ACC112 (cell line): ENCODE data around the gene RPAIN.

Source experiments
- H2AFZ ChIP-seq: fragments of 200-600 bp; sonication (generic); one replicate; pipeline ENCODE4 v1.6.0; 2017; ENCODE audit warnings: antibody characterized with exemption, low read length; ENCODE audit not compliant: unreplicated experiment
- H3K27ac ChIP-seq: fragments of 200-600 bp; sonication (generic); 2 replicates; pipeline ENCODE4 v1.5.1; 2014; ENCODE audit warnings: low read depth, mild to moderate bottlenecking, antibody characterized with exemption, low read length, moderate library complexity
- H3K27me3 ChIP-seq: fragments of 200-600 bp; sonication (generic); 2 replicates; pipeline ENCODE4 v1.6.1; 2014; ENCODE audit warnings: mild to moderate bottlenecking, antibody characterized with exemption, low read length, moderate library complexity, mixed read lengths; ENCODE audit not compliant: insufficient read depth
- H3K36me3 ChIP-seq: fragments of 200-600 bp; sonication (generic); 2 replicates; pipeline ENCODE4 v1.6.1; 2016; ENCODE audit warnings: mild to moderate bottlenecking, antibody characterized with exemption, low read length, moderate library complexity, mixed read lengths; ENCODE audit not compliant: insufficient read depth
- H3K4me1 ChIP-seq: fragments of 200-600 bp; sonication (generic); one replicate; pipeline ENCODE4 v1.6.1; 2016; ENCODE audit warnings: low read length, mixed read lengths; ENCODE audit not compliant: insufficient read depth, unreplicated experiment, control insufficient read depth
- H3K4me3 ChIP-seq: fragments of 200-600 bp; sonication (generic); 2 replicates; pipeline ENCODE4 v1.5.1; 2014; ENCODE audit warnings: mild to moderate bottlenecking, low read depth, low read length
- H3K79me2 ChIP-seq: fragments of 200-600 bp; sonication (generic); one replicate; pipeline ENCODE4 v1.6.0; 2016; ENCODE audit warnings: low read length; ENCODE audit not compliant: control insufficient read depth, unreplicated experiment, insufficient read depth

The RPAIN gene, protein sequence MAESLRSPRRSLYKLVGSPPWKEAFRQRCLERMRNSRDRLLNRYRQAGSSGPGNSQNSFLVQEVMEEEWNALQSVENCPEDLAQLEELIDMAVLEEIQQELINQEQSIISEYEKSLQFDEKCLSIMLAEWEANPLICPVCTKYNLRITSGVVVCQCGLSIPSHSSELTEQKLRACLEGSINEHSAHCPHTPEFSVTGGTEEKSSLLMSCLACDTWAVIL

DNA sequence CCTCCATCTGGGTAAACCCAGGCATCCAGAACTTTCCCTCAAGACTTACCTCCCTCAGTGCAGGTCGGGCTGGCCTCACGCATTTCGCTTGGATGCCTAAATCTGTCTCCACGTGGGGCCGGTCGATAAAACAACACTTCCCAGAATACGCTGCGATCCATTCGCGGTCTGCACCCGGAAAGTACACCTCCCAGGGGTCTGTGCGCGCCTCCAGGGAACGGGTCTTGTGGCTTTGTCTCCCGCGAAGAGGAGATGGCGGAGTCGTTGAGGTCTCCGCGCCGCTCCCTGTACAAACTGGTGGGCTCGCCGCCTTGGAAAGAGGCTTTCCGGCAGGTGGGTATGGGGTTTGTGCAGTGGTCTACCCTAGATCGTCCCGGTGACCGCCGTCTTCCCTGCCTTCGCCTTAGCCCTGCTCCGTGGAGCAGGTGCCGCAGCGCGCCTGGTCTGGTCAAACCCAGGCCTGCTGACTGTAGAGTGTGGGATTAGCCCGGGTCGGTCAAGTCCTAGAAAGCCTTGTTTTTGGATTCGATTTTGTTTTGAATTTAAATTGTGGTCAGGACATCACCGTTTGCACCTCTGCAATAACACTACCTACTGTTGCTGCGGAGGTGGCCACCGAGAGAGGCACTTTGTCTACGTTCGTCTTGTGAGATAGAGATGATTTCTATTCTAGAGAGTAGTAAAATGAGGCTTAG is at the start of gene RPAIN:
RPAIN (plus strand) TSS at position 224 of the 695 bp plus-strand sequence; CDS start at position 253, 29 bp downstream.
- Histone ChIP-seq H3K79me2 (peaks cover 40% of the 10 kb centered on the region), H2AFZ (peak within 1 kb of the TSS; percentile 94), H3K36me3 (peaks cover 16% of the 10 kb centered on the region; the same call in 1 of the 2 replicates), H3K27ac (peak within 1 kb of the TSS; percentile 56), H3K27me3 (no peaks in the 10 kb centered on the region), H3K4me1 (peaks cover 24% of the 10 kb centered on the region), H3K4me3 (peak within 1 kb of the TSS; percentile 96)

DNA sequence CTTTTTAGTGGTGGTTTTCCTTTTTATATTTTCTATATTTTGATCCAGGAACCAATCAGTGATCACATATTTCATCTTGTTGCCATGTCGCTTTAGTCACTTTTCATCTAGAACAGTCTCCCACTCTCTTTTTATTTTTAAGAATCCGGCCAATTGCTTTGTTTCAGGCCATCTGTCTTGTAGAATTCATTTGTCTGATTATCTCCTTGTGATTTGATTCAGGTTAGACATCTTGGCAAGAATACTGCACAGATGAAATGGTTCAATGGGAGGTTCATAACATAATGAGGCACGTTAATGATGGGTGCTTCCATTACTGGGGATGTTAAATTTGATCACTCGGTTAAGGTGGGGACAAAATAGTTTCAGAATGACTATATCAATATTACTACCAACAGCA is 49.6 kb upstream of the RPAIN start:
- Histone ChIP-seq H3K36me3 (peaks cover 28% of the 10 kb centered on the region), H2AFZ (no peak overlapping the region), H3K4me1 (no peaks in the 10 kb centered on the region), H3K27me3 (no peaks in the 10 kb centered on the region), H3K4me3 (no peak overlapping the region), H3K27ac (no peak overlapping the region), H3K79me2 (no peaks in the 10 kb centered on the region)

DNA sequence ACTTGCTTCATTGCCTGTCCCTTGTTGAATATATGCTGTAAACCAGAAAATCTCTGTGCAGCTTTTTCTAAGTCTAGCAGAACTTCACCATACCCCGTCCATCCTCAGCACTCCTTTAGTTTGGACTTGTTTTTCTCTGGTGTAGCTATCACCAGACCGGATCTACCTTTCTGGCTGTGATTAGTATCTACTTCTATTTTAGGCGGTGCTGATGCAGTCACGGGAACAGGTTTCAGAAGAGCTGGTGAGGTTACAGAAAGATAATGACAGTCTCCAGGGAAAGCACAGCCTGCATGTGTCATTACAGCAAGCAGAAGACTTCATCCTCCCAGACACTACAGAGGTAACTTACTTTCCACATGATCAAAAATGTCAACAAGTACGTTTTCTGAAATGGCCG is 46.9 kb upstream of the RPAIN start:
- H3K79me2 ChIP-seq = no peaks in the 10 kb centered on the region
- H3K4me1 ChIP-seq = no peaks in the 10 kb centered on the region
- H3K27ac ChIP-seq = no peak overlapping the region
- no peaks in the 10 kb centered on the region for H3K27me3 ChIP-seq
- H3K36me3 ChIP-seq = peaks cover 25% of the 10 kb centered on the region
- no peak overlapping the region for H3K4me3 ChIP-seq
- H2AFZ ChIP-seq = no peak overlapping the region

DNA sequence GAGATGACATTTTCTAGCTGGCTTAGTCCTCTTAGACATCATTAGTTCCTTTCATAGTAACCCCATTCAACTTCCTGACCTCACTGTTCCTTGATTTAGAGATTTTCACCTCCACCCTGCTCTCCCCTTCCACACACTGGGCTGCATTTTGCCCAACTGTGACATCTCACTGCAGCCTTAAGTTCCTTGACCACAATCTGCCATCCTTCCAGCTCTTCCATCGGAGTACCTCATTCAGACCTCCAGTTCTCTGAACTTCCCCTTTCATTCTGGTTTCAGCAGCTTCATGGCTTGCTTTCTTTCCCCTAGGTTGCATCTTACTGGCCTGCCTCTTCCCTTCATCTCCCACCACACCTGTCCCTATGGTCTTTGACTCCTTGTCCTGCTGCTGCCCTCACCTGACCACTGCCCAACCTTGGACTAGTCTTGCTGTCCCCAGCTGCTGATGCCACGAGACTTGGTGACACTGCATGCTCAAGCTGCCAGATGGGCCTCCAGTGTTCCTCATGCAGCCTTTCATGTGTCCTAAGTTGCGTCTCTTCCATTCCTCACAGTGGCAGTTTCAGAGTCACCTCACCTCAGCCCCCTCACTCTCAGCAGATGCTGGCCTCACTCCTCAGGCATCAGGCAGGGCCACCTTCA is 41.3 kb upstream of the RPAIN start:
- peaks cover 10% of the 10 kb centered on the region for H3K4me1 ChIP-seq
- H3K27me3 ChIP-seq = no peaks in the 10 kb centered on the region
- no peak overlapping the region for H2AFZ ChIP-seq
- no peaks in the 10 kb centered on the region for H3K79me2 ChIP-seq
- no peak overlapping the region for H3K4me3 ChIP-seq
- H3K36me3 ChIP-seq = peaks cover 21% of the 10 kb centered on the region; the same call in 1 of the 2 replicates
- no peak overlapping the region for H3K27ac ChIP-seq

DNA sequence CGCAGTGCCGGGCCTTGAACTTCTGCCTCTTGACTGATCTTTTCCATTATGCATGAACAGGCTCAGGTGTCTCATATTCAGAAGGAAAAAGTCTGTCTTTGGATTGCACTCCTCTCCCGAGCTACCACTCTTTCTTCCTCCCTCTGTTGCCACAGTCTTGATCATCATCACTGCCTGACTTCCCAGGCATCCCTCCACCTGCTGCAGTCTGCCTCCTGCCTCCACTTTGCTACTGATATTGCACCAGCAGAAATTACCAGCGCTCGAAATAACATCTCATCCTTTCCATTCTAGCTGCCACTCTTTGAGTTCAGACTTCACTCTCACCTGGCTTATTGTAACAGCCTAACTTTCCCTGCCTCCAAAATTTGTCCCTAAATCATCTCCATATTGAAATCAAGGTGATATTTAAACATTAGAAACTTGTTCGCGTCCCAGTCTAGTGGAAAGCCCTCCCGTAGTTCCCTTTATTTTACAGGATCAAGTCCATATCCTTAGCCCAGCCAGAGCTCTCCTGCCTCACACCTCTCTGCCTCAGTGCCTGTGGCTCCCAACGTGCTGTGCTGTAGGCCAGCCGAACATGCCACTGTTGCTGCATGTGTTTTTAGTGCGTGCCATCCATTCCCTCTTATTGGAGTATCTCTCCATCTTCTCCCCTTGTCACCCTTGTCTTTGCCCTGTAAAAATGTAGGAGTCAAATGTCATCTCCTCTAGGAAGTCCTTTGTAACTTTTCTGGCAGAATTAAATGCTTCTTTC is 40.5 kb upstream of the RPAIN start:
- peaks cover 10% of the 10 kb centered on the region for H3K4me1 ChIP-seq
- no peak overlapping the region for H3K27ac ChIP-seq
- H3K4me3 ChIP-seq = no peak overlapping the region
- H3K36me3 ChIP-seq = peaks cover 27% of the 10 kb centered on the region; the same call in 1 of the 2 replicates
- no peaks in the 10 kb centered on the region for H3K79me2 ChIP-seq
- no peaks in the 10 kb centered on the region for H3K27me3 ChIP-seq
- H2AFZ ChIP-seq = no peak overlapping the region

DNA sequence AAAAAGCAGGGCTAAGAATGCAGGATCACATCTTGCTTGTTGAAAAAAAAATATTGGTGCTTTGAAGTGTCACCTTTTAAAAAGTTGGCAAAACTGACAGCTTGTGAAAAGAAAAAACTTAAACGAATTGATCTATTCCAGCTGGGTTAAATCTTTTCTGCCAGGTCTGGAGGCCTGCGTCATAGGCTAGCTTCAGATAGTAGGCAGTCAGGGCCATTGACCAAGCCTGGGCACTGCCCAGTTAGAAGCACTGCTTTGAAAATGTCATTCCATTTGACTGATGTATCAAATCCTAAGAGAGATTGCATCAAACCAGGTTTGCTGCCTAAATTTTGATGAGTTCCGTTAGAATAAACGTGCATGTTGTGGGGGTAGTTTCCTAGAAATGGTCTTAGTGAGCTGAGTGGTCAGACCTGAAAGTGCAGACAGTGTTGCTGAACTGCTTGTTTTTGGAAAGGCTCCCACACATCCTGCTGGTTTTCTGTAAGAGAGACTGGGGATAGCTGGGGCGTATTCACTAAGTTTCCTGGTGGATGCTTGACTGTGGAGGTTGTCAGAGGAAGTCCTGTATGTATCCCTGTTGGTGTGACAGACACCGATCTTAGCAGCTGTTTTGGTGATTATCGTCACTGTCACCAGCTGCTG is 39.4 kb upstream of the RPAIN start:
- no peak overlapping the region for H2AFZ ChIP-seq
- no peak overlapping the region for H3K4me3 ChIP-seq
- H3K36me3 ChIP-seq = peaks cover 27% of the 10 kb centered on the region; the same call in 1 of the 2 replicates
- peaks cover 10% of the 10 kb centered on the region for H3K4me1 ChIP-seq
- no peak overlapping the region for H3K27ac ChIP-seq
- H3K27me3 ChIP-seq = no peaks in the 10 kb centered on the region
- H3K79me2 ChIP-seq = no peaks in the 10 kb centered on the region

DNA sequence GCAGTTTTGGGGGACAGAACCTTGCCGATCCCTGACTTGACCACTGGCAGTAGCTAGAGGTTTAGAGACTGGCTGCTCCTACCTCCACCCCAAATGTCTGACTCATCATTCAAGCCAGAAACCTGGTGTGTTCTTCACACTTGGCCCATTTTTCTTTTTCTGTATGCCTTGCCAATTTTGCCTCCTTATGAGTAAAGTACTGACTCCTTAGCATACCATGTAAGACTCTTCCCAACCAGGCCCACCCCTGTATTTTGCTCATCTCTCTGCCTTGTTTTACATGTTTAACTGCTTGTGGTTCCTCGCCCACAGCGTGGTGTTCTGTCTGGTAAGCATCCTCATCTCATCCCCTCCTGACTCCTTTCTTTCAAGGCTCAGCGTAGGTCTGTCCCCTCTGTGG is 38.4 kb upstream of the RPAIN start:
- Histone ChIP-seq H3K4me1 (peaks cover 10% of the 10 kb centered on the region), H2AFZ (no peak overlapping the region), H3K36me3 (peaks cover 36% of the 10 kb centered on the region), H3K79me2 (no peaks in the 10 kb centered on the region), H3K27ac (no peak overlapping the region), H3K27me3 (no peaks in the 10 kb centered on the region), H3K4me3 (no peak overlapping the region)

DNA sequence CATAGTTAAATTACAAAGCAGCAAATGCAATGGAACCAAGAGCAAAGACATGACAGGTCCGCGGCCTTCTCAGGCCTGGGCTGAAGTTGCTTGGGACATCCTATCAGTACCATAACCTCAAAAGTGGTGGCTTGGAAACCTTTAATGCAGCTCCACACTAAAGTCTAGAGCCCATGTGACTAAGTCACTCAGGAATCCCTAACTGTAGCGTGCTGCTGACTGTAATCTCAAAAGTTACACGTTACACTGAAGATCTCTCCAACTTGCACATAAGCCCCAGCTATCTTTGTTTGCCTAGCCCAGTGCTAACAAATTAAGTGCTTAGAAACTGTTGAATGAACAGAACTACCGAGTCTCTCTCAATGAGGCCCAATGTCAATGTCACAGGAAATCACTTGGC is 28.3 kb upstream of the RPAIN start:
- peaks cover 27% of the 10 kb centered on the region for H3K36me3 ChIP-seq
- H3K79me2 ChIP-seq = no peaks in the 10 kb centered on the region
- H3K4me1 ChIP-seq = no peaks in the 10 kb centered on the region
- no peak overlapping the region for H2AFZ ChIP-seq
- no peak overlapping the region for H3K27ac ChIP-seq
- H3K4me3 ChIP-seq = no peak overlapping the region
- H3K27me3 ChIP-seq = no peaks in the 10 kb centered on the region

DNA sequence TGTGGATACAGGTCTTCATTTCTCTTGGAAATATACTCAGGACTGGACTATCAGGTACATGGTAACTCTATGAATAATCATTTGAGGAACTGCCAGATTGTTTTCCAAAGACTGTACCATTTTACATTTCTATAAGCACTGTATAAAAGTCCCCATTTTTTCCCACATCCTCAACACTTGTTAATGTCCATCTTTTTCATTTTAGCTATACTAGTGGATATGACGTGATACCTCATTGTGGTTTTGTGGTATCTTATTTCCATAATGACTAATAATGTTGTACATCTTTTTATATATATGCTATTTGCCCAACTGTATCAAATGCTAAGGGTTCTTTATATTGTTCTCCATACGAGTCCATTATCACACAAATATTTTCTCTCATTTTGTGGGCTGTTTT is 23.4 kb upstream of the RPAIN start:
- Histone ChIP-seq H3K36me3 (peaks cover 42% of the 10 kb centered on the region), H3K4me3 (no peak overlapping the region)

DNA sequence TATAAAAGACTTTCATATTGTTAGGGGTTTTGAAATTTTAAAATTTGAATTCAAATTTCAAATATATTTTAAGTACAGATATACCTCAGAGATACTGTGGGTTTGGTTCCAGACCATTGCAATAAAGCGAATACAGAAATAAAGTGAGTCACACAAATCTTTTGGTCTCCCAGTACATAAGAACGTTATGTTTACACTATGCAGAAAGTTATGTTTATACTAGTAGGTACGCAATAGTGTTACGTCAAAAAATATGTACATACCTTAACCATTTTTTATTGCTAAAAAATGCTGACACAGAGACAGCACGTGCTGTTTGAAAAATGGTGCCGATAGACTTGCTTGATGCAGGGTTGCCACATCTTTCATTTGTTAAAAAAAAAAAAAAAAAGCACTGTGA is 20.2 kb upstream of the RPAIN start:
- H3K4me1 ChIP-seq = no peaks in the 10 kb centered on the region
- peaks cover 59% of the 10 kb centered on the region for H3K36me3 ChIP-seq
- H3K27ac ChIP-seq = no peak overlapping the region
- no peak overlapping the region for H3K4me3 ChIP-seq
- no peaks in the 10 kb centered on the region for H3K79me2 ChIP-seq
- no peaks in the 10 kb centered on the region for H3K27me3 ChIP-seq
- no peak overlapping the region for H2AFZ ChIP-seq

More for the DNA sequence above, 23.4 kb upstream of the RPAIN start:
- Histone ChIP-seq H3K79me2 (no peaks in the 10 kb centered on the region), H3K4me1 (no peaks in the 10 kb centered on the region), H3K27ac (no peak overlapping the region), H3K27me3 (no peaks in the 10 kb centered on the region), H2AFZ (no peak overlapping the region)
